ENCODE measurements around the gene DCBLD2. TPM values are rescaled to one million over a fixed set of nuclear protein-coding genes. Genes with fewer than 3 reads are reported as not detected.

DCBLD2 gene
- total and polyA plus RNA-seq, 9 of the 15 experiments (the other 6 are each of a cell fraction or from before 2014, with no cell fraction given): 2.7 to 14.6 (median 7.4) TPM

GRCh38 chr3:98821063-98821462 lies 80.4 kb downstream of the DCBLD2 start:
- 68% methylated on average over 3 of the region's 3 CpGs for WGBS (ENCODE audit: insufficient coverage, low coverage, missing lambda C conversion rate)

More at GRCh38 chr3:98821063-98821462, 80.4 kb downstream of the DCBLD2 start:
- Histone ChIP-seq H3K27ac (ENCODE audit: extremely low read depth, low read depth, low read length) (no peak overlapping the region), H3K79me2 (ENCODE audit: control insufficient read depth, insufficient read depth, low read length) (no peaks in the 10 kb centered on the region), H3K9me1 (ENCODE audit: control insufficient read depth, insufficient read depth, low read length) (no peaks in the 10 kb centered on the region), H3K36me3 (ENCODE audit: control insufficient read depth, insufficient read depth, low read length) (peaks cover 13% of the 10 kb centered on the region; the same call in 2 of the 3 replicates), H3K27me3 (ENCODE audit: control insufficient read depth in 2 of 2, insufficient read depth in 2 of 2, low read length in 2 of 2) (no peaks in the 10 kb centered on the region), H3K4me1 (replicated peaks in 1 of 2; ENCODE audit: control insufficient read depth in 2 of 2, insufficient read depth in 2 of 2, low read length in 2 of 2) (peaks cover 0 to 4% of the 10 kb centered on the region in 2 experiments; a peak in 1 of 5 replicates), H2AFZ (ENCODE audit: low read depth, low read length) (no peak overlapping the region), H3K9ac (ENCODE audit: insufficient read depth in 1 of 2, low read depth in 2 of 2, low read length in 2 of 2) (no peak overlapping the region), H3K9me3 (replicated peaks; ENCODE audit: control insufficient read depth, insufficient read depth, low read depth, low read length) (no peaks in the 10 kb centered on the region), H4K20me1 (replicated peaks; ENCODE audit: control insufficient read depth, insufficient read depth, low read length) (no peaks in the 10 kb centered on the region), H3K4me2 (ENCODE audit: insufficient read depth, low read length) (no peak overlapping the region), H3K4me3 (no peak overlapping the region)
- ChIA-PET CTCF (ENCODE audit: low intra/inter-chr PET ratio) (no interaction called here), POLR2A (no interaction called here)
- no peak for FAIRE-seq
- BruUV-seq (replicated peaks): no TSS peak
- ATAC-seq: no peak
- no peak for TF ChIP-seq CREBBP (IDR thresholded peaks at IDR 0.05; ENCODE audit: low read depth, low read length)
- TF ChIP-seq RNF219 (CRISPR knock-in tag; IDR thresholded peaks at IDR 0.05): no peak
- no peak for TF ChIP-seq TGIF2 (CRISPR knock-in tag; IDR thresholded peaks at IDR 0.05)
- no peak for TF ChIP-seq TSC22D4 (tag; IDR thresholded peaks at IDR 0.05)
- TF ChIP-seq SNRNP70 (optimal IDR thresholded peaks at IDR 0.05; ENCODE audit: low read depth, low read length): no peak
- TF ChIP-seq NFIC (IDR thresholded peaks at IDR 0.05): no peak
- TF ChIP-seq EWSR1 (IDR thresholded peaks at IDR 0.05; ENCODE audit: borderline replicate concordance, low read depth, partially characterized antibody): no peak
- intact Hi-C loops (cut with micrococcal nuclease) (no loop called here), in situ Hi-C loops (cut with MboI) (loop anchor here (25.0 kb wide), 2 partner anchors 341 to 784 kb away; partner anchors contain the start of gene GABRR3)
- no peak for DNase-seq (ENCODE audit: extremely low read depth in 1 of 4, low spot score in 3 of 4)
